WI38 (cell line): ENCODE measurements around the gene HNRNPC.
"Not testable (repeated sequence)": the region's sequence is repeated elsewhere in the genome, so short reads cannot be mapped to it uniquely, and the experiment has no call there.

Experiments used
- H3K4me3 ChIP-seq: 2 replicates; pipeline ENCODE4 v1.5.1; 2011; ENCODE audit warnings: low read depth, mild to moderate bottlenecking, control low read depth, low read length
- CTCF ChIP-seq: IDR thresholded peaks from 2 replicates; pipeline ENCODE4 v1.5.1; 2012; ENCODE audit warnings: low read depth, mild to moderate bottlenecking, control low read depth, low read length

Gene HNRNPC

GRCh38 chr14:21287168-21287567 lies 17.9 kb upstream of the HNRNPC start:
- no peak for TF ChIP-seq CTCF
- no peak overlapping the region for H3K4me3 ChIP-seq

GRCh38 chr14:21286516-21286915 lies 17.3 kb upstream of the HNRNPC start:
- H3K4me3 ChIP-seq: not testable (repeated sequence)

GRCh38 chr14:21281917-21282316 lies 12.7 kb upstream of the HNRNPC start:
- H3K4me3 ChIP-seq: not testable (repeated sequence)

GRCh38 chr14:21279783-21280182 lies 10.5 kb upstream of the HNRNPC start, which contains the start of gene RPGRIP1:
TSS of gene RPGRIP1 (plus strand) at chr14:21280083. CDS start at chr14:21287977, 7,894 bp downstream.
- TF ChIP-seq CTCF: no peak
- H3K4me3 ChIP-seq: no peak within 1 kb of the TSS

- TF ChIP-seq CTCF: no peak
- H3K4me3 ChIP-seq: no peak overlapping the region
These were observed 9.4 kb upstream of the HNRNPC start for GRCh38 chr14:21278632-21279031.

GRCh38 chr14:21275261-21275858 lies 6.1 kb upstream of the HNRNPC start:
- TF ChIP-seq CTCF: no peak

GRCh38 chr14:21272661-21273060 lies 3.4 kb upstream of the HNRNPC start:
- not testable (repeated sequence) for H3K4me3 ChIP-seq

More at GRCh38 chr14:21275261-21275858, 6.1 kb upstream of the HNRNPC start:
- no peak overlapping the region for H3K4me3 ChIP-seq

- peak overlapping the region; percentile 88 for H3K4me3 ChIP-seq
- no peak for TF ChIP-seq CTCF
These were observed 508 bp downstream of the HNRNPC start for GRCh38 chr14:21268617-21269251.
